GM12878 (cell line): ENCODE measurements around the gene SLC23A2. TPM values are rescaled to one million over a fixed set of nuclear protein-coding genes. Genes with fewer than 3 reads are reported as not detected.
A peak's percentile ranks its signal among the peaks of the same experiment; 100 is the strongest.

Source experiments
- ATAC-seq: fragments of 200-7000 bp; cut with Tn5 transposase; 3 replicates; pipeline ENCODE4 v1.9.1; 2020; ENCODE audit warnings: mild to moderate bottlenecking, moderate library complexity
- BruUV-seq: library from RNA; stranded (reverse); fragments of 400-500 nt; replicated peaks from 2 replicates; lab custom pipeline; 2021; lab: Mats Ljungman, UMichigan
- CTCF ChIA-PET: fragments of 300-600 bp; sonication (Branson Sonifier 250); formaldehyde crosslinking; extraction: SDS; loops from one replicate; lab custom pipeline; 2021; ENCODE audit warnings: inconsistent platforms; lab: Yijun Ruan, JAX
- POLR2A ChIA-PET: fragments of 350-600 bp; formaldehyde crosslinking; extraction: SDS; loops from one replicate; lab custom pipeline; 2021; ENCODE audit warnings: inconsistent platforms; lab: Charles Lee
- RAD21 ChIA-PET: fragments of 300-600 bp; sonication (Branson Sonifier 250); formaldehyde crosslinking; loops from one replicate; lab custom pipeline; 2023; ENCODE audit warnings: antibody characterized with exemption; ENCODE audit not compliant: unreplicated experiment; lab: Charles Lee
- SMC1A ChIA-PET: fragments of 300-600 bp; sonication (Branson Sonifier 250); formaldehyde crosslinking; loops from one replicate; lab custom pipeline; 2023; ENCODE audit not compliant: unreplicated experiment, uncharacterized antibody; lab: Charles Lee
- DNase-seq: peaks from one replicate; pipeline ENCODE4 v3.0.0-alpha.2; 2011; ENCODE audit warnings: low read depth, low spot score
- FAIRE-seq: peaks from 3 replicates; lab custom pipeline; 2011; peaks lifted over from hg19 to GRCh38; lab: Jason Lieb, UNC
- H2AFZ ChIP-seq: 2 replicates; pipeline ENCODE4 v1.6.0; 2011; ENCODE audit warnings: low read depth, low read length, control low read depth; ENCODE audit not compliant: control insufficient read depth
- H3K27ac ChIP-seq: 2 replicates; pipeline ENCODE4 v1.5.1; 2011; ENCODE audit warnings: control low read depth; ENCODE audit not compliant: control insufficient read depth, insufficient read depth
- H3K27me3 ChIP-seq, 2 experiments: replicated peaks in 1 of 2; 2 replicates each; pipeline versions ENCODE4 v1.6.0 to v1.6.1; 2011; ENCODE audit warnings: low read length in 1 of 2; ENCODE audit not compliant: control insufficient read depth in 2 of 2, insufficient read depth in 2 of 2
- H3K36me3 ChIP-seq, 2 experiments: 2 replicates each; pipeline ENCODE4 v1.5.1; 2011; ENCODE audit warnings: low read length in 1 of 2; ENCODE audit not compliant: control insufficient read depth in 2 of 2, insufficient read depth in 2 of 2
- H3K4me1 ChIP-seq: 2 replicates; pipeline ENCODE4 v1.6.1; 2011; ENCODE audit warnings: mild to moderate bottlenecking, low read length, moderate library complexity, mixed read lengths; ENCODE audit not compliant: control insufficient read depth, insufficient read depth
- H3K4me2 ChIP-seq: 2 replicates; pipeline ENCODE4 v1.6.0; 2011; ENCODE audit warnings: control low read depth; ENCODE audit not compliant: control insufficient read depth, insufficient read depth
- H3K4me3 ChIP-seq: fragments of 200-600 bp; sonication (generic); 2 replicates; pipeline ENCODE4 v1.5.1; 2016
- H3K79me2 ChIP-seq: 2 replicates; pipeline ENCODE4 v1.6.0; 2011; ENCODE audit warnings: low read length; ENCODE audit not compliant: control insufficient read depth, insufficient read depth
- H3K9ac ChIP-seq: 2 replicates; pipeline ENCODE4 v1.8.0; 2011; ENCODE audit warnings: low read length, control low read depth, mixed read lengths; ENCODE audit not compliant: control insufficient read depth, insufficient read depth
- H3K9me3 ChIP-seq: replicated peaks from 3 replicates; pipeline ENCODE4 v1.5.1; 2011; ENCODE audit warnings: mild to moderate bottlenecking, low read length; ENCODE audit not compliant: control insufficient read depth, insufficient read depth
- H4K20me1 ChIP-seq: 2 replicates; pipeline ENCODE4 v1.6.0; 2011; ENCODE audit not compliant: control insufficient read depth, insufficient read depth
- FOS ChIP-seq: IDR thresholded peaks from 3 replicates; pipeline ENCODE4 v1.6.1; 2011; ENCODE audit warnings: borderline replicate concordance; ENCODE audit not compliant: insufficient read length; ENCODE audit errors: extremely low read depth
- RAD21 ChIP-seq: IDR thresholded peaks from 2 replicates; pipeline ENCODE4 v1.6.1; 2011; ENCODE audit warnings: mild to moderate bottlenecking, low read depth, low read length, moderate library complexity; ENCODE audit not compliant: insufficient read depth
- RB1 ChIP-seq: fragments of 450-650 bp; formaldehyde crosslinking; IDR thresholded peaks from 2 replicates; pipeline ENCODE4 v1.6.1; 2017; ENCODE audit warnings: mild to moderate bottlenecking, borderline replicate concordance
- SMARCA5 ChIP-seq: fragments of 450-650 bp; IDR thresholded peaks from 2 replicates; pipeline ENCODE4 v1.6.1; 2017; ENCODE audit warnings: mild to moderate bottlenecking
- SMC3 ChIP-seq: IDR thresholded peaks from 2 replicates; pipeline ENCODE4 v1.6.1; 2011; ENCODE audit warnings: low read length, improper control_type of control experiment, borderline replicate concordance
- ZNF207 ChIP-seq: fragments of 450-650 bp; IDR thresholded peaks from 2 replicates; pipeline ENCODE4 v1.6.1; 2014; ENCODE audit warnings: antibody characterized with exemption, mild to moderate bottlenecking, borderline replicate concordance
- ZNF217 ChIP-seq: fragments of 450-650 bp; IDR thresholded peaks from 2 replicates; pipeline ENCODE4 v1.6.1; 2017; ENCODE audit warnings: antibody characterized with exemption, mild to moderate bottlenecking
- ZSCAN29 ChIP-seq: fragments of 450-650 bp; IDR thresholded peaks from 2 replicates; pipeline ENCODE4 v1.6.1; 2017; ENCODE audit warnings: mild to moderate bottlenecking, moderate library complexity
- WGBS: methylation state at CpG from one replicate; pipeline ENCODE4 v1.1.6; 2016; ENCODE audit warnings: low lambda C conversion rate; ENCODE audit not compliant: insufficient replicate concordance, insufficient coverage; ENCODE audit errors: missing lambda C conversion rate; 5-methylcytosine and 5-hydroxymethylcytosine counted together
- in situ Hi-C: fragments of 300-500 bp; cut with MboI; formaldehyde crosslinking; loops from 9 replicates; pipeline ENCODE4 v1.14.3; 2018; ENCODE audit warnings: mixed read lengths
- intact Hi-C: fragments of 100-400 bp; cut with micrococcal nuclease; formaldehyde crosslinking; loops from one replicate; pipeline ENCODE4 v1.14.2; 2022; ENCODE audit not compliant: unreplicated experiment
- polyA plus RNA-seq, 11 experiments: library from polyadenylated mRNA; depleted of rRNA in 4 of 11; unstranded in 6 of 11; stranded (reverse) in 5 of 11; fragments of >200 nt; fragmentation: Nextera tagmentation in 4 of 11; fragmentation: Illumina TruSeq in 1 of 11; extraction: Ambion mirVana in 4 of 11; extraction: Trizol in 1 of 11; gene quantifications; 1 replicate in 1 of 11; 2 replicates in 10 of 11; pipeline versions ENCODE4 v1.2.1 to v1.2.3, GENCODE V29; 2011 to 2016; ENCODE audit warnings: inconsistent platforms in 2 of 11, missing spikeins in 2 of 11, low read depth in 1 of 11
- total RNA-seq, 4 experiments: library from RNA; depleted of rRNA in 3 of 4; stranded (reverse); fragments of >200 nt in 3 of 4; fragmentation: Illumina TruSeq in 1 of 4; extraction: Trizol in 1 of 4; gene quantifications; 2 replicates each; pipeline versions ENCODE4 v1.2.1 to v1.2.3, GENCODE V29; 2013 to 2021
- TF ChIP-seq, protein P1 (sequence below), 3 experiments: IDR thresholded peaks in 2 of 3; conservative IDR thresholded peaks in 1 of 3; 2 replicates each; pipeline ENCODE4 v1.5.1; 2011; ENCODE audit warnings: low read depth in 3 of 3, low read length in 3 of 3, mild to moderate bottlenecking in 3 of 3, control low read depth in 2 of 3, moderate library complexity in 2 of 3, inconsistent platforms in 1 of 3, mixed read lengths in 1 of 3; ENCODE audit not compliant: control insufficient read depth in 2 of 3, insufficient read depth in 1 of 3; ENCODE audit errors: extremely low read depth in 1 of 3
- TF ChIP-seq, protein P2 (sequence below): IDR thresholded peaks from 2 replicates; pipeline ENCODE4 v1.6.1; 2012; ENCODE audit warnings: low read depth, low read length, improper control_type of control experiment

SLC23A2 gene
- total and polyA plus RNA-seq, 10 of the 15 experiments (the other 5 are each of a cell fraction or from before 2014, with no cell fraction given) = 4.4 to 56.1 (median 35.5) TPM

DNA sequence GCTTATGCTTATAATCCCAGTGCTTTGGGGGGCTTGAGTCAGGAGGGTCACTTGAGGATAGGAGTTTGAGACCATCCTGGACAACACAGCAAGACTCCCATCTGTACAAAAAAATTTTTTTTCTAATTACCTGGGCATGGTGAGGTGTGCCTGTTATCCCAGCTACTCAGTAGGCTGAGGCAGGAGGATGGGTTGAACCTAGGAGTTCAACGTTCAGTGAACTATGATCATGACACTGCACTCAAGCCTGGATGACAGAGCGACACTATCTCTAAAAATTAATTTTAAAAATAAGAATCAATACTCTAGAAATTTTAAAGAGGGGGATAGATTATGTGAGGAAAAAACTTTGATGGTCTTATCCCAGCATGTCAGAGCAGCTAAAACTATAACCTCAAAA lies 44.1 kb downstream of the SLC23A2 start:
- RAD21 ChIA-PET = interaction anchor here (0.6 to 5.3 kb wide), 7 partner anchors 9 to 148 kb away, joined by 3 to 54 read pairs (median 6); no protein-coding TSS in a partner anchor
- FAIRE-seq = no peak

DNA sequence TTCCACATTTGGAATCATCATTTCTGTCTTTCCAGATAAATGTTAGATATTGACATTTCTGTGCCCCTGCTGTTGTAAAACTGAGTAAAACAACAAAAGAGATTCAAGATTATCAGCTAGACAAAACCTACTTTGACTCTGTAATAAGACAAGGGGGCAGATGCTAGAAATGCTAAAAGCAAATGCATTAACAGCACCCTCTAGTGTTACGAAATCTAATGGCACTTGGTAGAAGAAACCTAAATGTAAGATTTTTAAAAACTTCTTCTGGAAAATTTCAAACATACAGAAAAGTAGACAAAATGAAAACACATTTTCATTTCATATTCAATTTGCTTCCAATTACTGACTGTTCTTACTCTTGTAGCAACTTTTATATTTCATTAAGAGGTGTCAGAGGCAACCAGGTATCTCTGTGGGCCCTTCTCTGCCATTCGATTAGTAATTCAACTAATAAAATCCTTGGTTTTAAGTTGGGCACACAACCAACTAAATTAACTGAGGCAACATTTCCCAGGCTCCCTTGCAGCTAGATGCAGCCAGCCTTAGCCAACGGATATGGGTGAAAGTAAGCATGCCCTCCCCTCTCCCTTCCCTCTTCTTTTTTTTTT lies 45.0 kb downstream of the SLC23A2 start:
- ChIA-PET RAD21 (interaction anchor here (0.5 to 5.3 kb wide), 25 partner anchors 9 to 1111 kb away, joined by 3 to 54 read pairs (median 4); partner anchors contain the start of gene PCNA), SMC1A (interaction anchor here (0.7 to 4.1 kb wide), 34 partner anchors 8 to 267 kb away, joined by 3 to 58 read pairs (median 4); no protein-coding TSS in a partner anchor), POLR2A (interaction anchor here (0.7 to 1.9 kb wide), 8 partner anchors 9 to 197 kb away, joined by 3 to 8 read pairs (median 4); no protein-coding TSS in a partner anchor), CTCF (interaction anchor here (0.5 to 6.7 kb wide), 51 partner anchors 8 to 351 kb away, joined by 3 to 86 read pairs (median 4); partner anchors contain the start of gene CDS2)
- DNase-seq (no peak), ATAC-seq (peak; percentile 75), FAIRE-seq (peak; percentile 64)
- in situ Hi-C loops = no loop called here
- no peaks in the 10 kb centered on the region; the same call in 2 of the 3 replicates for H3K9me3 ChIP-seq
- no peak overlapping the region for H3K4me3 ChIP-seq
- H2AFZ ChIP-seq = no peak overlapping the region
- H3K27me3 ChIP-seq = no peaks in the 10 kb centered on the region
- H4K20me1 ChIP-seq = no peaks in the 10 kb centered on the region
- H3K4me1 ChIP-seq = peaks cover 9% of the 10 kb centered on the region
- no peak overlapping the region for H3K4me2 ChIP-seq
- no peaks in the 10 kb centered on the region; a peak in 1 of 4 replicates for H3K36me3 ChIP-seq
- BruUV-seq = no TSS peak
- H3K9ac ChIP-seq = no peak overlapping the region
- intact Hi-C loops = loop anchor here (2.0 to 10.0 kb wide), 2 partner anchors 82 to 144 kb away; no protein-coding TSS in a partner anchor
- no peak overlapping the region for H3K27ac ChIP-seq
- no peaks in the 10 kb centered on the region for H3K79me2 ChIP-seq
- WGBS = 45% methylated on average over 3 of the region's 3 CpGs
- TF ChIP-seq RAD21 (peak; percentile 88), ZNF207 (no peak), ZSCAN29 (no peak), SMC3 (peak; percentile 89)
- TF ChIP-seq, protein P1, sequence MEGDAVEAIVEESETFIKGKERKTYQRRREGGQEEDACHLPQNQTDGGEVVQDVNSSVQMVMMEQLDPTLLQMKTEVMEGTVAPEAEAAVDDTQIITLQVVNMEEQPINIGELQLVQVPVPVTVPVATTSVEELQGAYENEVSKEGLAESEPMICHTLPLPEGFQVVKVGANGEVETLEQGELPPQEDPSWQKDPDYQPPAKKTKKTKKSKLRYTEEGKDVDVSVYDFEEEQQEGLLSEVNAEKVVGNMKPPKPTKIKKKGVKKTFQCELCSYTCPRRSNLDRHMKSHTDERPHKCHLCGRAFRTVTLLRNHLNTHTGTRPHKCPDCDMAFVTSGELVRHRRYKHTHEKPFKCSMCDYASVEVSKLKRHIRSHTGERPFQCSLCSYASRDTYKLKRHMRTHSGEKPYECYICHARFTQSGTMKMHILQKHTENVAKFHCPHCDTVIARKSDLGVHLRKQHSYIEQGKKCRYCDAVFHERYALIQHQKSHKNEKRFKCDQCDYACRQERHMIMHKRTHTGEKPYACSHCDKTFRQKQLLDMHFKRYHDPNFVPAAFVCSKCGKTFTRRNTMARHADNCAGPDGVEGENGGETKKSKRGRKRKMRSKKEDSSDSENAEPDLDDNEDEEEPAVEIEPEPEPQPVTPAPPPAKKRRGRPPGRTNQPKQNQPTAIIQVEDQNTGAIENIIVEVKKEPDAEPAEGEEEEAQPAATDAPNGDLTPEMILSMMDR (IDR thresholded peaks at IDR 0.05 in 2 of 3, conservative IDR thresholded peaks at IDR 0.05 in 1 of 3; ENCODE audit: control insufficient read depth in 2 of 3, extremely low read depth in 1 of 3, insufficient read depth in 1 of 3, low read depth in 3 of 3, low read length in 3 of 3) = peak; percentile 66 to 84 (median 82)

More for the DNA sequence above, 44.1 kb downstream of the SLC23A2 start:
- no TSS peak for BruUV-seq
- Histone ChIP-seq H3K9ac (no peak overlapping the region), H2AFZ (no peak overlapping the region), H3K79me2 (no peaks in the 10 kb centered on the region), H3K4me1 (peaks cover 11% of the 10 kb centered on the region), H3K4me3 (no peak overlapping the region), H4K20me1 (no peaks in the 10 kb centered on the region), H3K4me2 (no peak overlapping the region), H3K9me3 (no peaks in the 10 kb centered on the region; the same call in 2 of the 3 replicates), H3K27ac (no peak overlapping the region), H3K36me3 (no peaks in the 10 kb centered on the region; a peak in 1 of 4 replicates), H3K27me3 (no peaks in the 10 kb centered on the region)
- in situ Hi-C loops (no loop called here), intact Hi-C loops (loop anchor here (2.0 to 10.0 kb wide), 2 partner anchors 82 to 144 kb away; no protein-coding TSS in a partner anchor)
- SMC1A ChIA-PET = interaction anchor here (0.8 to 3.7 kb wide), 13 partner anchors 9 to 162 kb away, joined by 3 to 29 read pairs (median 4); partner anchors contain the start of gene SLC23A2
- WGBS = 75% methylated on average over 2 of the region's 2 CpGs
- DNase-seq = no peak
- POLR2A ChIA-PET = interaction anchor here (0.6 to 2.0 kb wide), 4 partner anchors 16 to 355 kb away, joined by 3 to 9 read pairs (median 8); no protein-coding TSS in a partner anchor
- CTCF ChIA-PET = interaction anchor here (0.7 to 6.7 kb wide), 10 partner anchors 9 to 352 kb away, joined by 3 to 86 read pairs (median 6); no protein-coding TSS in a partner anchor
- TF ChIP-seq, protein P2, sequence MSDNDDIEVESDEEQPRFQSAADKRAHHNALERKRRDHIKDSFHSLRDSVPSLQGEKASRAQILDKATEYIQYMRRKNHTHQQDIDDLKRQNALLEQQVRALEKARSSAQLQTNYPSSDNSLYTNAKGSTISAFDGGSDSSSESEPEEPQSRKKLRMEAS = no peak
- TF ChIP-seq ZNF217 = no peak
- TF ChIP-seq FOS = no peak
- no peak for TF ChIP-seq SMARCA5
- no peak for TF ChIP-seq RB1
- ATAC-seq = no peak
